ENCODE measurements around the gene HOXB8. TPM values are rescaled to one million over a fixed set of nuclear protein-coding genes. Genes with fewer than 3 reads are reported as not detected.
A peak's percentile ranks its signal among the peaks of the same experiment; 100 is the strongest.

The HOXB8 gene
- total and polyA plus RNA-seq, 2 of the 13 experiments (the other 11 are each of a cell fraction or from before 2014, with no cell fraction given) = not detected

- Histone ChIP-seq H3K9ac (ENCODE audit: insufficient read depth, low read depth, low read length) (no peak overlapping the region), H3K27me3 (ENCODE audit: control insufficient read depth in 1 of 2, insufficient read depth in 2 of 2, low read length in 2 of 2) (peaks cover 24 to 95% of the 10 kb centered on the region in 2 experiments; a peak in 4 of 5 replicates), H2AFZ (ENCODE audit: low read length) (no peak overlapping the region), H3K79me2 (ENCODE audit: insufficient read depth, low read length) (no peaks in the 10 kb centered on the region), H3K4me3 (replicated peaks in 1 of 3; ENCODE audit: insufficient read depth in 1 of 3, low read depth in 2 of 3, low read length in 3 of 3) (no peak overlapping the region), H3K9me3 (ENCODE audit: low read length) (no peaks in the 10 kb centered on the region), H4K20me1 (ENCODE audit: insufficient read depth, low read length) (peaks cover 2% of the 10 kb centered on the region; the same call in 1 of the 2 replicates), H3K36me3 (replicated peaks in 1 of 2; ENCODE audit: control insufficient read depth in 1 of 2, insufficient read depth in 2 of 2, low read length in 2 of 2) (no peaks in the 10 kb centered on the region), H3K4me1 (ENCODE audit: insufficient read depth, low read length) (peaks cover 19% of the 10 kb centered on the region), H3K27ac (ENCODE audit: extremely low read length, insufficient read depth, low read length) (no peak overlapping the region), H3K4me2 (ENCODE audit: low read depth, low read length) (no peak overlapping the region)
- ChIA-PET POLR2A (no interaction called here), CTCF (ENCODE audit: low intra/inter-chr PET ratio, low total read pairs) (no interaction called here)
- TF ChIP-seq ETS1 (CRISPR knock-in tag; IDR thresholded peaks at IDR 0.05) (no peak), ZSCAN21 (CRISPR knock-in tag; IDR thresholded peaks at IDR 0.05; ENCODE audit: borderline replicate concordance) (no peak)
- ATAC-seq (no peak), FAIRE-seq (no peak), DNase-seq (ENCODE audit: low spot score) (no peak)
- in situ Hi-C loops (cut with HindIII; ENCODE audit: extremely low pct_ligation_motif_present, low pct_unique_long_range_greater_than_20kb) (no loop called here), intact Hi-C loops (cut with micrococcal nuclease; ENCODE audit: unreplicated experiment) (no loop called here)
- 15% methylated on average over 9 of the region's 9 CpGs for WGBS (ENCODE audit: low lambda C conversion rate)
- BruUV-seq (replicated peaks) = no TSS peak
Measured at GRCh38 chr17:48606892-48607614, 8.0 kb downstream of the HOXB8 start.

GRCh38 chr17:48605991-48606891 lies 8.9 kb downstream of the HOXB8 start:
- BruUV-seq (replicated peaks) = no TSS peak
- FAIRE-seq (no peak), DNase-seq (ENCODE audit: low spot score) (no peak), ATAC-seq (no peak)
- ChIA-PET POLR2A (no interaction called here), CTCF (ENCODE audit: low intra/inter-chr PET ratio, low total read pairs) (no interaction called here)
- Histone ChIP-seq H3K27me3 (ENCODE audit: control insufficient read depth in 1 of 2, insufficient read depth in 2 of 2, low read length in 2 of 2) (peaks cover 22 to 95% of the 10 kb centered on the region in 2 experiments; a peak in 4 of 5 replicates), H3K36me3 (replicated peaks in 1 of 2; ENCODE audit: control insufficient read depth in 1 of 2, insufficient read depth in 2 of 2, low read length in 2 of 2) (no peaks in the 10 kb centered on the region), H3K9ac (ENCODE audit: insufficient read depth, low read depth, low read length) (no peak overlapping the region), H3K4me2 (ENCODE audit: low read depth, low read length) (no peak overlapping the region), H3K27ac (ENCODE audit: extremely low read length, insufficient read depth, low read length) (no peak overlapping the region), H3K4me1 (ENCODE audit: insufficient read depth, low read length) (peaks cover 24% of the 10 kb centered on the region), H2AFZ (ENCODE audit: low read length) (no peak overlapping the region), H3K4me3 (replicated peaks in 1 of 3; ENCODE audit: insufficient read depth in 1 of 3, low read depth in 2 of 3, low read length in 3 of 3) (no peak overlapping the region), H3K79me2 (ENCODE audit: insufficient read depth, low read length) (no peaks in the 10 kb centered on the region), H3K9me3 (ENCODE audit: low read length) (no peaks in the 10 kb centered on the region), H4K20me1 (ENCODE audit: insufficient read depth, low read length) (peaks cover 2% of the 10 kb centered on the region; the same call in 1 of the 2 replicates)
- 37% methylated on average over 41 of the region's 41 CpGs for WGBS (ENCODE audit: low lambda C conversion rate)
- in situ Hi-C loops (cut with HindIII; ENCODE audit: extremely low pct_ligation_motif_present, low pct_unique_long_range_greater_than_20kb) = no loop called here
- intact Hi-C loops (cut with micrococcal nuclease; ENCODE audit: unreplicated experiment) = no loop called here
- TF ChIP-seq MZF1 (CRISPR knock-in tag; IDR thresholded peaks at IDR 0.05; ENCODE audit: borderline replicate concordance) (no peak), XRCC5 (optimal IDR thresholded peaks at IDR 0.05; ENCODE audit: low read length) (no peak), EZH2 (conservative IDR thresholded peaks at IDR 0.05; ENCODE audit: low read depth, low read length) (peak; percentile 21; the same call in 1 of the 2 replicates), ZSCAN31 (CRISPR knock-in tag; IDR thresholded peaks at IDR 0.05; ENCODE audit: low read depth) (no peak), DZIP1 (CRISPR knock-in tag; IDR thresholded peaks at IDR 0.05) (no peak), CBX2 (IDR thresholded peaks at IDR 0.05; ENCODE audit: low read depth, low read length) (peak; percentile 88), CBX2 (CRISPR knock-in tag; IDR thresholded peaks at IDR 0.05; ENCODE audit: low read depth) (no peak)

All from HepG2 (cell line).